Large intestine (tissue), 3 donors: ENCODE results near the gene MAN1A1. TPM values are rescaled to one million over a fixed set of nuclear protein-coding genes. Genes with fewer than 3 reads are reported as not detected.
A peak's percentile ranks its signal among the peaks of the same experiment; 100 is the strongest.

Experiments used
- DNase-seq, 2 donors: peaks; one replicate each; pipeline versions ENCODE4 v3.0.0 to v3.0.0-alpha.2; 2013
- H3K27ac ChIP-seq: one replicate; pipeline ENCODE4 v1.5.1; 2013; ENCODE audit warnings: low read length
- H3K27me3 ChIP-seq: 2 replicates; pipeline ENCODE4 v1.6.1; 2013; ENCODE audit warnings: low read length; ENCODE audit not compliant: control insufficient read depth, insufficient read depth
- H3K36me3 ChIP-seq: 2 replicates; pipeline ENCODE4 v1.6.1; 2013; ENCODE audit warnings: low read length; ENCODE audit not compliant: control insufficient read depth, insufficient read depth
- H3K4me1 ChIP-seq: one replicate; pipeline ENCODE4 v1.6.1; 2013; ENCODE audit warnings: low read length; ENCODE audit not compliant: control insufficient read depth, insufficient read depth
- H3K4me3 ChIP-seq: one replicate; pipeline ENCODE4 v1.5.1; 2013; ENCODE audit warnings: low read length
- H3K9me3 ChIP-seq: one replicate; pipeline ENCODE4 v1.6.1; 2013; ENCODE audit warnings: mild to moderate bottlenecking, low read depth, low read length, moderate library complexity; ENCODE audit not compliant: control insufficient read depth
- WGBS: methylation state at CpG from one replicate; pipeline ENCODE4 v1.1.5; 2013; ENCODE audit warnings: low lambda C conversion rate; ENCODE audit not compliant: insufficient coverage; 5-methylcytosine and 5-hydroxymethylcytosine counted together
- polyA plus RNA-seq: library from polyadenylated mRNA; unstranded; fragments of 120-200 nt; gene quantifications from one replicate; pipeline ENCODE4 v1.2.1, GENCODE V29; 2013

MAN1A1 gene
- polyA plus RNA-seq, 1 donor, result 123 TPM

- WGBS, result 80% methylated on average over 1 of the region's 2 CpGs
- H3K27me3 ChIP-seq, result no peaks in the 10 kb centered on the region
- no peak for DNase-seq
- H3K4me3 ChIP-seq, result no peak overlapping the region
- no peaks in the 10 kb centered on the region for H3K4me1 ChIP-seq
- H3K36me3 ChIP-seq, result no peaks in the 10 kb centered on the region
- no peaks in the 10 kb centered on the region for H3K9me3 ChIP-seq
- no peak overlapping the region for H3K27ac ChIP-seq
Measured at GRCh38 chr6:119276211-119276610, 73.3 kb downstream of the MAN1A1 start.

DNA sequence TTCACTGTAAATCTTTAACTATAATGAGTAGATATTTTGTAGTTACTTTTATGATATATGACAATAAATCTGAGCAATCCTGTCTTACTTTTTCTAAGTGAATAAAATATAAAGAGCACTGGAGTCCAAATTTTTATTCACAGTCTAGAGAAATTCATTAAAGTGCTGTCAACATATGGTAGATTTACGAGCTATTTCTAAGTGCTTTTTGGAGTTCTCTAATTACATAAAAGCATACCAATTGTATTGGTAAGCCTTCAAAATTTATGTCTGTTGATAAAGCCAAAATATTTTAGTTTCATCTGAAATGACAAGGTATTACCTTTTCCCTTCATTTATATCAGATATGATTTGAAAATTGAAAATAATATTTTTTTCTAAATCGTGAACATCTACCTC, 75.4 kb downstream of the MAN1A1 start:
- WGBS, result 100% methylated on average over 1 of the region's 2 CpGs
- no peak overlapping the region for H3K4me3 ChIP-seq
- no peaks in the 10 kb centered on the region for H3K9me3 ChIP-seq
- no peaks in the 10 kb centered on the region for H3K4me1 ChIP-seq
- no peaks in the 10 kb centered on the region for H3K27me3 ChIP-seq
- DNase-seq, result no peak
- peaks cover 8% of the 10 kb centered on the region for H3K36me3 ChIP-seq
- no peak overlapping the region for H3K27ac ChIP-seq

DNA sequence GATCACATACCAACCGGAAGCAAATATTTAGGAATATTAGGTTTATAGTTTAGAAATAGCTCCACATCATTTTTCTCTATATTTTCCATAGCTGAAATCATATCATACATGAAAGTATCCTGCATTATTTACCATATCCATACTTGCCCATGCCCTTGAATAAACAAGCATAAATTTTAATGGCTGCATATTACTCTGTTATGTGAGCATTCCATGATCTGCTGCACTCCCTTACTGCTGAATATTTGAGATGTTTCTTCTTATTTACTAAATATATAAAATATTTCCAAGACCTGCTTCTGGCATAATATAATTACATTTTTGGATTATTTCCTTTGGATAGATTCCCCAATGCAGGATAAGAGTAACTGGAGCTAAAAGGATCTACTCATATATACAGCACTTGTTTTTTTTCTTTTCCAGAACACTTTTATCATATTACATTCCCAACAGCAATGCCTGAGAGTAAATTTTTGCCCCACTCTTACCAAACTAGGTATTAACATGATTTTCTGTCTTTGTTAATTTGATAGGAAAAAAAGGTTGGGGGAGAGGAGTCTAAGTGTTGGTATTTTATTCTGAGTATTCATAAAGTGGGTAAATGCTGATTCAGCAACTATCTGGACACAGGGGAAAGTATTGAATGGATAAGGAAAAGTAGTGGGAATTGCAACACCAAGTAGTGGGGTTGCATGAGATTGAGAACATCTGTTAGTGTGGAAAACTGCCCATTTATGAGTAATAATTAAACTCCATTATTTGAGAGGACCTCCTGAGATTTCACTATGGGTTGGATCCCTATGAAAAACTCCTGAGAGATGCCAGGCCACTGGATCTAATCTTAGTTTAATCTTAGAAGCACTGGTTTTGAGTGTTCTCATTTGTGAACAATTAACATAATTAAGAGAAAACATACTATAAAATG, 76.0 kb downstream of the MAN1A1 start:
- no CpG with 5 or more reads among the region's 1 CpG for WGBS
- H3K4me1 ChIP-seq, result no peaks in the 10 kb centered on the region
- H3K4me3 ChIP-seq, result no peak overlapping the region
- peaks cover 13% of the 10 kb centered on the region for H3K36me3 ChIP-seq
- no peak for DNase-seq
- H3K27ac ChIP-seq, result no peak overlapping the region
- H3K27me3 ChIP-seq, result no peaks in the 10 kb centered on the region
- H3K9me3 ChIP-seq, result no peaks in the 10 kb centered on the region

- no peak for DNase-seq
- H3K4me3 ChIP-seq, result no peak overlapping the region
- peaks cover 13% of the 10 kb centered on the region for H3K36me3 ChIP-seq
- H3K9me3 ChIP-seq, result no peaks in the 10 kb centered on the region
- H3K27me3 ChIP-seq, result no peaks in the 10 kb centered on the region
- no peaks in the 10 kb centered on the region for H3K4me1 ChIP-seq
- no peak overlapping the region for H3K27ac ChIP-seq
- no CpG with 5 or more reads among the region's 3 CpGs for WGBS
Measured at GRCh38 chr6:119270545-119270944, 79.0 kb downstream of the MAN1A1 start.

DNA sequence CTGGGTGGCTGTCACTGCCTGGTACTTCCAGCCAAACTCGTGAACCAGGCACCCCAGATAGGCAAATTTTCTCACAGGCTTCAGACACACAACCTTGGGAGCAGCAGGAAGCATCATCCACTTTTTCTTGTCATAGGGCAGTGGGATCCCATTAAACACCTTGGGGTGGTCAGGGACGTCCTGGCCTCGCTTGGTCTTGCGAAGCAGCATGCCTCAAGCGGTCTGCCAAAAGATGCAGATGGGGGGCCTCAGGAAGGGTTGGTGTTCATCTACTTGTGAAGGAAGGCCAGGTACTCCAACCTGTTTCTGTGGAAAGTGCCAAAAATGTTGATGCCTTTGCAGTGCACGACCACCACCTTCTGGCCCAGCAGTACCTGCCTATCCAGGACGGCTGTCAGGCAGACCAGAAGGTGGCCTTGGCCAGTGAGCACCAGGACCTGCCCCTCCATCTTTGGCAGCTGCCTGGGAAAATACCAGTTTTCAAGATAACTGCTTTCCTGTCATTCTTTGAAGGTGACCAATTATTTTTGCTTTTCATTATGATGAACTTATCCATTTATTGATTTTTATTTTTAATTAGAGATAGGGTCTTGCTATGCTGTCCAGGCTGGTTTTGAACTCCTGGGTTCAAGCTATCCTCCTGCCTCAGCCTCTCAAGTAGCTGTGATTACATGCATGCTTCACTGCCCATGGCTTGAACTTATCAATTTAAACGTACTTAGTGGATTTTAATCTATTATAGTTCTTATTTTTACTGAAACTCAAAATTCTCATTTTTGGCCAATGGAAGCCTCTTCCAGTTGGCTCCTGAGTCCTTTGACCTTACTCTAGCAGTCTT, 80.1 kb downstream of the MAN1A1 start:
- Histone ChIP-seq H3K4me3 (no peak overlapping the region), H3K27ac (no peak overlapping the region), H3K36me3 (peaks cover 13% of the 10 kb centered on the region), H3K27me3 (no peaks in the 10 kb centered on the region), H3K4me1 (no peaks in the 10 kb centered on the region), H3K9me3 (no peaks in the 10 kb centered on the region)
- DNase-seq, result no peak
- 100% methylated on average over 1 of the region's 8 CpGs for WGBS

DNA sequence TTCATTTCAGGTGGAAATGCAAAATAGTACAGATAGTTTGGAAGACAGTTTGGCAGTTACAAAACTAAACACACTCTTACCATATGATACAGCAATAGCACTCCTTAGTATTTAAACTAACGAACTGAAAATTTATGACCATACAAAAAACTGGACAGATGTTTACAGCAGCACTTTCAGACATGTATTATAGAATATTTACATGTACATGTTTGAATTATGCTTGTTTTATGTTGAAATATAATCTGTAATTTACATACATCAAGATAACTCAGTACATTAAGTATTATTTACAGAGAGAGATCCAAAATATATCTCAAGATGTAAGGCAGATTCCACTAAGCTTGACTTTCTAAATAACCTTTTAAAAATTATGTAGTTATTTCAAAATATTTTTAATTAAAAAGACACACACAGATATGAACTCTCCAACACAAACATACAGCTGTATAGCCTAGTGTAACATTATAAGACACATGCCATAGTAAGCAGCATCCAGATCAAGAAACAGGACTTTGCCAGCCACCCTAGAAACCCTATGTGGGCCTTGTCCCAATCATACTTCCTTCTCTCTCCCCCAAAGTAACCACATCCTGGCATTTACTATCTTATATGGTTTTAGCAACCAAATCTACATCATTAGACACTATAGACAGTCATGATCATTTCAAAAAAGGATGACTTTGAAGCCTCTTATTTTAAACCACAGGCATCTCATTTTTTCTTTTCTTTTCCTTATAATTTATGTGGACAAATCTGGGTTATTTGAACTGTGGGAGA, 82.2 kb downstream of the MAN1A1 start:
- no peaks in the 10 kb centered on the region for H3K4me1 ChIP-seq
- peaks cover 13% of the 10 kb centered on the region for H3K36me3 ChIP-seq
- WGBS, result 83% methylated on average over 1 of the region's 1 CpG
- no peak overlapping the region for H3K27ac ChIP-seq
- DNase-seq, result no peak
- H3K27me3 ChIP-seq, result no peaks in the 10 kb centered on the region
- H3K9me3 ChIP-seq, result no peaks in the 10 kb centered on the region
- H3K4me3 ChIP-seq, result no peak overlapping the region

DNA sequence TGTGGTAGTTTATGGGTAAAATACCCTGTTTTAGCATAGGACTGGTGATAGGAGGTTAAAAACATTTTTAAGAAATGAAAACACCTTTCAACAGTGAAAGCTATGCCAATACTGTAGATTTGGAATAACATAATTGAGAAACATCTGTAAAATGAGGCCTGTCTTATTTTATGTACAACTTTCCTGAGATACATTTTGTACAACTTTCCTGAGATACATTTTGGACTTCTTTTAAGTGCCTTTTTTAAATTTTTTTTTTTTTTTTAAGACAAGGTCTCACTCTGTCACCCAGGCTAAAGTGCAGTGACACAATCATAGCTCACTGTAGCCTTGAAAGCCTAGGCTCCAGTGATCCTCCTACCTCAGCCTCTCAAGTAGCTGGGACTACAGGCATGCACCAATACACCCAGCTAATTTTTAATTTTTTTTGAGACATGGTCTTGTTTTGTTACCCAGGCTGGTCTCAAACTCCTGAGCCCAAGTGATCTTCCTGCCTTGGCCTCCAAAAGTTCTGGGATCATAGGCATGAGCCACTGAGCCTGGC, 84.6 kb downstream of the MAN1A1 start:
- peaks cover 12% of the 10 kb centered on the region for H3K36me3 ChIP-seq
- no peaks in the 10 kb centered on the region for H3K9me3 ChIP-seq
- H3K4me1 ChIP-seq, result no peaks in the 10 kb centered on the region
- H3K4me3 ChIP-seq, result no peak overlapping the region
- H3K27ac ChIP-seq, result no peak overlapping the region
- no peak for DNase-seq
- H3K27me3 ChIP-seq, result no peaks in the 10 kb centered on the region

DNA sequence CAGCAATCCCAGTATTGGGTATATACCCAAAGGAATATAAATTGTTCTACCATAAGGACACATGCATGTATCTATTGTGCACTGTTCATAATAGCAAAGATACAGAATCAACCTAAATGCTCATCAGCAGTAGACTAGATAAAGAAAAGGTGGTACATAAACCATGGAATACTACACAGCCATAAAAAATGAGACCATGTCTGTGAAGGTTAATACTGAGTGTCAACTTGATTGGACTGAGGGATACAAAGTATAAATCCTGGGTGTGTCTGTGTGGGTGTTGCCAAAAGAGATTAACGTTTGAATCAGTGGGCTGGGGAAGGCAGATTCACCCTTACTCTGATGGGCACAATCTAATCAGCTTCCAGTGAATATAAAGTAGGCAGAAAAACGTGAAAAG, 86.9 kb downstream of the MAN1A1 start:
- H3K36me3 ChIP-seq, result no peaks in the 10 kb centered on the region
- no peaks in the 10 kb centered on the region for H3K27me3 ChIP-seq
- no CpG with 5 or more reads among the region's 2 CpGs for WGBS
- H3K27ac ChIP-seq, result no peak overlapping the region
- no peak for DNase-seq
- no peaks in the 10 kb centered on the region for H3K9me3 ChIP-seq
- no peak overlapping the region for H3K4me3 ChIP-seq
- H3K4me1 ChIP-seq, result no peaks in the 10 kb centered on the region

- Histone ChIP-seq H3K4me3 (no peak overlapping the region), H3K4me1 (no peaks in the 10 kb centered on the region), H3K36me3 (no peaks in the 10 kb centered on the region), H3K27ac (no peak overlapping the region), H3K9me3 (no peaks in the 10 kb centered on the region), H3K27me3 (no peaks in the 10 kb centered on the region)
- WGBS, result 100% methylated on average over 1 of the region's 3 CpGs
- no peak for DNase-seq
Measured at GRCh38 chr6:119261944-119262284, 87.6 kb downstream of the MAN1A1 start.

- Histone ChIP-seq H3K27ac (peak overlapping the region; percentile 27), H3K9me3 (no peaks in the 10 kb centered on the region), H3K36me3 (peaks cover 3% of the 10 kb centered on the region), H3K4me3 (no peak overlapping the region), H3K4me1 (no peaks in the 10 kb centered on the region), H3K27me3 (no peaks in the 10 kb centered on the region)
- no CpG with 5 or more reads among the region's 1 CpG for WGBS
- peak; percentile 12 to 52 for DNase-seq
Measured at GRCh38 chr6:119259027-119259426, 90.5 kb downstream of the MAN1A1 start.
